ENCODE results near the gene FCHSD1. TPM values are rescaled to one million over a fixed set of nuclear protein-coding genes. Genes with fewer than 3 reads are reported as not detected.

Gene FCHSD1
- polyA plus RNA-seq, 3 donors, result 3.0 to 73.3 (median 3.4) TPM

DNA sequence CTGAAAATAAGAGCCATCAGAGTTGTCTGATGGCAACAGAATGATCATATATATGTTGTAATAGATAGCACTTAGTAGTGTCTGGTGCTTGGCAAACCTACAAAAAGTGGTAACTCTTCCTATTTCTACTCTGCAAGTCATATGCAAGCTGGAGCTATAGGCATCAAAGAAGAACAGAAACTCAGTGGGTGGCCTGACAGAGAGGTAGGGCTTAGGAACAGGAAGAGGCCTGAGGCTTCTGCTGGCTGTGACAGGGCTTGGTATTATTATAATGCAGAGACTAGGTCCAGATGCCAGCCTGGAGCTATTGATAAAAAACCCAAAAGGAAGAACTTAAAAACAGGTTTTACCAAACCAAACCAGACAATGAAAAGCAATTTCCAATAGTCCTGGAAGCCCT is 28.0 kb downstream of the FCHSD1 start:
- Mint-ChIP-seq H3K4me1 (peaks cover 37% of the 10 kb centered on the region), H3K27me3 (ENCODE audit: low read depth in 3 of 3) (peaks cover 0 to 2% (median under 1%) of the 10 kb centered on the region in 3 donors), H3K9me3 (peaks cover 0 to 2% (median 0%) of the 10 kb centered on the region in 7 donors), H3K4me3 (peak overlapping the region in 1 of 2 donors; percentile 62), H3K27ac (peak overlapping the region; percentile 82 to 93 (median 90)), H3K36me3 (peaks cover 57 to 76% of the 10 kb centered on the region in 2 donors)
- Histone ChIP-seq H3K27ac (ENCODE audit: low read depth in 1 of 2, low read length in 2 of 2) (peak overlapping the region; percentile 82 to 87), H3K27me3 (ENCODE audit: control insufficient read depth in 2 of 2, insufficient read depth in 2 of 2, low read length in 2 of 2) (no peaks in the 10 kb centered on the region), H3K36me3 (replicated peaks in 1 of 2; ENCODE audit: control insufficient read depth in 1 of 2, insufficient read depth in 2 of 2, low read length in 2 of 2) (peaks cover 56 to 62% of the 10 kb centered on the region in 2 donors), H4K20me1 (ENCODE audit: insufficient read depth, low read length) (no peaks in the 10 kb centered on the region), H3K4me1 (ENCODE audit: control insufficient read depth in 1 of 2, insufficient read depth in 2 of 2, low read length in 2 of 2) (peaks cover 25 to 32% of the 10 kb centered on the region in 2 donors), H3K9me3 (replicated peaks in 1 of 2; ENCODE audit: control insufficient read depth in 1 of 2, insufficient read depth in 1 of 2, low read length in 2 of 2) (no peaks in the 10 kb centered on the region), H3K9ac (ENCODE audit: insufficient read depth, low read length, poor library complexity, severe bottlenecking) (peak overlapping the region; percentile 39), H2AFZ (ENCODE audit: insufficient read depth, low read depth, low read length, poor library complexity, severe bottlenecking) (peak overlapping the region; percentile 67), H3K4me3 (replicated peaks in 1 of 3; ENCODE audit: low read depth in 2 of 3, low read length in 3 of 3) (peak overlapping the region in 1 of 3 experiments; percentile 43), H3K79me2 (ENCODE audit: insufficient read depth, low read length) (peaks cover 30% of the 10 kb centered on the region), H3K4me2 (replicated peaks; ENCODE audit: extremely low read depth, low read length, poor library complexity, severe bottlenecking) (peak overlapping the region; percentile 64)
- intact Hi-C loops (cut with micrococcal nuclease), result no loop called here
- DNase-seq, result peak; percentile 82 to 90 (median 84)
- TF ChIP-seq, protein P1, sequence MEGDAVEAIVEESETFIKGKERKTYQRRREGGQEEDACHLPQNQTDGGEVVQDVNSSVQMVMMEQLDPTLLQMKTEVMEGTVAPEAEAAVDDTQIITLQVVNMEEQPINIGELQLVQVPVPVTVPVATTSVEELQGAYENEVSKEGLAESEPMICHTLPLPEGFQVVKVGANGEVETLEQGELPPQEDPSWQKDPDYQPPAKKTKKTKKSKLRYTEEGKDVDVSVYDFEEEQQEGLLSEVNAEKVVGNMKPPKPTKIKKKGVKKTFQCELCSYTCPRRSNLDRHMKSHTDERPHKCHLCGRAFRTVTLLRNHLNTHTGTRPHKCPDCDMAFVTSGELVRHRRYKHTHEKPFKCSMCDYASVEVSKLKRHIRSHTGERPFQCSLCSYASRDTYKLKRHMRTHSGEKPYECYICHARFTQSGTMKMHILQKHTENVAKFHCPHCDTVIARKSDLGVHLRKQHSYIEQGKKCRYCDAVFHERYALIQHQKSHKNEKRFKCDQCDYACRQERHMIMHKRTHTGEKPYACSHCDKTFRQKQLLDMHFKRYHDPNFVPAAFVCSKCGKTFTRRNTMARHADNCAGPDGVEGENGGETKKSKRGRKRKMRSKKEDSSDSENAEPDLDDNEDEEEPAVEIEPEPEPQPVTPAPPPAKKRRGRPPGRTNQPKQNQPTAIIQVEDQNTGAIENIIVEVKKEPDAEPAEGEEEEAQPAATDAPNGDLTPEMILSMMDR (IDR thresholded peaks at IDR 0.05), result no peak

DNA sequence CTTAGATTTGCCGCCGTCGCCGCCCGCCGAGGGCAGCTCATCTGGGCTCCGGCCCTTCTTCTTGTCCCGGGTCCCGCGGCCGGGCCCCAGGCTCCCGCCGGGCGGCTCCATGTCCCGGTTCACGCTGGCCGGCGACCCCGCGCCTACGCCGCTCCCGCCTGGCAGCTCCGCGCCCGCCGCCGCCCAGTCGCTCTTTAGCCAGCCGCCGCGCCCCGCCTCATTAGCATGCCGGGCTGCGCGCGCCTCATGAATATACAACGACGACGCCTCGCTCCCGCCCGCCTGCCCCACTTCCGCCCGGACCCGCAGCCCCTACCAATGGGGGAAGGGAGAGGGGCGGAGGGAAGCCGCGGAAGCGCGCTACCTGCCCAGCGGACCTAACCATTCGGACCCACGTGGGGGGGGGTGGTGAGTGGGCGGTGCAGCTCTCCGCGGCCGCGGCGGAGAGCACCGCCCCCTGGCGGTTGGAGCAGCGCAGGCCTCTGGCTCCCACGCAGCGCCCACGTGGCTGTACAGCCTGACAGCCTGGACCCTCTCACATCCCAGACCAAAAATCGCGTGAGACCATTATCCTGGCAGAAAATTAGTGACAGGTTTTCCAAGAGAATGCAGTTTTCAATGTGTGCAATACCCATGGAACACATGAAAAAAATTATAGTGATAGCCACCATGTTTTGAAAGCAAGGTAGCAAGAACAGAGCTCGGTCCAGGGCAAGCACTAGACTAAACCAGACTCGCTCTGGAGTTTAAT is 32.2 kb downstream of the FCHSD1 start, which contains the start of gene DIAPH1:
DIAPH1 (minus strand) TSS at position 197 of the 751 bp plus-strand sequence; CDS start at position 111, 86 bp downstream.
- Histone ChIP-seq H3K4me2 (replicated peaks; ENCODE audit: extremely low read depth, low read length, poor library complexity, severe bottlenecking) (peak within 1 kb of the TSS; percentile 97), H4K20me1 (ENCODE audit: insufficient read depth, low read length) (peaks cover 35% of the 10 kb centered on the region), H3K4me3 (replicated peaks in 1 of 3; ENCODE audit: low read depth in 2 of 3, low read length in 3 of 3) (peak within 1 kb of the TSS; percentile 62 to 97 (median 96)), H3K79me2 (ENCODE audit: insufficient read depth, low read length) (peaks cover 67% of the 10 kb centered on the region), H3K9me3 (replicated peaks in 1 of 2; ENCODE audit: control insufficient read depth in 1 of 2, insufficient read depth in 1 of 2, low read length in 2 of 2) (no peaks in the 10 kb centered on the region), H2AFZ (ENCODE audit: insufficient read depth, low read depth, low read length, poor library complexity, severe bottlenecking) (peak within 1 kb of the TSS; percentile 57), H3K27ac (ENCODE audit: low read depth in 1 of 2, low read length in 2 of 2) (peak within 1 kb of the TSS; percentile 82 to 88), H3K36me3 (replicated peaks in 1 of 2; ENCODE audit: control insufficient read depth in 1 of 2, insufficient read depth in 2 of 2, low read length in 2 of 2) (peaks cover 20 to 23% of the 10 kb centered on the region in 2 donors), H3K4me1 (ENCODE audit: control insufficient read depth in 1 of 2, insufficient read depth in 2 of 2, low read length in 2 of 2) (peaks cover 57 to 65% of the 10 kb centered on the region in 2 donors), H3K27me3 (ENCODE audit: control insufficient read depth in 2 of 2, insufficient read depth in 2 of 2, low read length in 2 of 2) (no peaks in the 10 kb centered on the region), H3K9ac (ENCODE audit: insufficient read depth, low read length, poor library complexity, severe bottlenecking) (peak within 1 kb of the TSS; percentile 92)
- peak; percentile 95 to 98 (median 98) for DNase-seq
- H3K36me3 Mint-ChIP-seq, result peaks cover 29 to 43% of the 10 kb centered on the region in 2 donors
- H3K4me3 Mint-ChIP-seq, result peak within 1 kb of the TSS; percentile 99
- H3K27me3 Mint-ChIP-seq (ENCODE audit: low read depth in 3 of 3), result peaks cover 0 to 2% (median 2%) of the 10 kb centered on the region in 3 donors
- H3K4me1 Mint-ChIP-seq, result peaks cover 59% of the 10 kb centered on the region
- H3K27ac Mint-ChIP-seq, result peak within 1 kb of the TSS; percentile 95 to 97 (median 96)
- WGBS (ENCODE audit: insufficient coverage), result 2% methylated on average over 54 of the region's 70 CpGs
- TF ChIP-seq, protein P1 (IDR thresholded peaks at IDR 0.05), result peak; percentile 95
- intact Hi-C loops (cut with micrococcal nuclease), result loop anchor here (1.0 to 5.0 kb wide), 3 partner anchors 26 to 37 kb away; no protein-coding TSS in a partner anchor
- H3K9me3 Mint-ChIP-seq, result peaks cover 0 to 3% (median 0%) of the 10 kb centered on the region in 7 donors
